Anterior cingulate cortex (tissue), 58 donors: ENCODE results near the gene HEPACAM.
A peak's percentile ranks its signal among the peaks of the same experiment; 100 is the strongest.

Experiments used
- DNase-seq, 58 donors: peaks; one replicate each; lab custom pipeline; 2025; lab: John Stamatoyannopoulos, UW

Gene HEPACAM

DNA sequence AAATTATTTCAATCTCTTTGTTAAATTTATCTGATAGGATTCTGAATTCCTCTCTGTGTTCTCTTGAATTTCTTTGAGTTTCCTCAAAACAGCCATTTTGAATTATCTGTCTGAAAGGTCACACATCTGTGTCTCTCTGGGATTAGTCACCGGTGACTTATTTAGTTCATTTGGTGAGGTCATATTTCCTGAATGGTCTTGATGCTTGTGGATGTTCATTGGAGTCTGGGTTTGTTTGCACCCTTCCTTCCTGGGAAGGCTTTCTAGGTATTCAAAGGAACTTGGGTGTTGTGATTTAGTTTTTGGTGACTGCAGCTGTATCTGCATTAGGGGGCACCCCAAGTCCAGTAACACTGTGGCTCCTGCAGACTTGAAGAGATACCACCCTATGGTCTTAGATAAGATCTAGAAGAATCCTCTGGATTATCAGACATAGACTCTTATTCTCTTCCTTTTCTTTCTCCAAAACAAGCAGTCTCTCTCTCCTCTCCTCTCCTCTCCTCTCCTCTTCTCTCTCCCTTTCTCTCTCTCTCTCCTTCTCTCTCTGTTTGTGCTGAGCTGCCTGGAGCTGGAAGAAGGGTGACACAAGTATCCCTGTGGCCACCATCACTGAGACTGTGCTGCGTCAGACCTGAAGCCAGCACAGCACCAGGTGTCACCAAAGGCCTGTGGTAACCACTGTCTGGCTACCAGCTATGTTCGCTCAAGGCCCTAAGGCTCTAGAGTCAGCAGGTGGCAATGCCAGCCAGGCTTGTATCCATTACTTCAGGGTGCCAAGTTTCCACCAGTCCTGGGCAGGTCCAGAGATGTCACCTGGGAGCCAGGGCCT is 20.1 kb downstream of the HEPACAM start:
- DNase-seq = no peak

DNA sequence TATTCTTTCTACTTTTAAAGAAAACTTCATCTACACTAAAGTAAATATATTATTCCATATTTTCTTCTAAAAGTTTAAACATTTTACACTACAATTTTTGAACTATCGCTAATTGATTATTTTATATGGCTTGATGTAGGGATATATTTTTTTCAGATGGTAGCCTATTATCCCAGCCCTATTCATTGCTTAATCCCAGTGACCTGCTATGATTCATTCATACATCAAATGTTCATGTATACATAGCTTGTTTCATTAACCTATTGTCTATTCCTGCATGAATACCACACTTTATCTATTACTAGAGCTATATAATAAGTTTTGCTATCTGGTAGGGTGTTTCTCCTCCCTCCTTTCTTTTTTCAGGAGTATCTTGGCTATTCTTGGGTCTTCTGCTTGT is 33.2 kb downstream of the HEPACAM start:
- DNase-seq = no peak

DNA sequence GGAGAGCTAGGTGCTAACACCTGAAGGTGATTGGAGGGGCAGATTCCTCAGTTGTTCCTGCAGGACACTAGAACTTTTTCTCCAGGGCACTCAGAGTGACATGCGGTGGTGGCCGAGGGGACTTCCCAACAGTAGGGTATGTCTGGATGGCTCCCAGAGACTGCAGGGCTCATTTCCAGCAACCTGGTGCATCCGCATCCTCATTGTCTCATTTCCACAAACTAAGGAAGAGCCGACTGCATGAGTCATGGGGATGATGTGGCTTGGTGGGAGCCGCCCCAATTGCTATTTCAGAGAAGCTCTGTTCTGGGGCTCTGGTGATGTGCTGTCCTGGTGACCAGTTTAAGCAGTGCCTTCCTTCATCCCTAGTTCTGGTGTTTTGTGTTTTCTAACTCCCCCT is 35.4 kb downstream of the HEPACAM start:
- peak in 1 of 58 donors; percentile 57 for DNase-seq

DNA sequence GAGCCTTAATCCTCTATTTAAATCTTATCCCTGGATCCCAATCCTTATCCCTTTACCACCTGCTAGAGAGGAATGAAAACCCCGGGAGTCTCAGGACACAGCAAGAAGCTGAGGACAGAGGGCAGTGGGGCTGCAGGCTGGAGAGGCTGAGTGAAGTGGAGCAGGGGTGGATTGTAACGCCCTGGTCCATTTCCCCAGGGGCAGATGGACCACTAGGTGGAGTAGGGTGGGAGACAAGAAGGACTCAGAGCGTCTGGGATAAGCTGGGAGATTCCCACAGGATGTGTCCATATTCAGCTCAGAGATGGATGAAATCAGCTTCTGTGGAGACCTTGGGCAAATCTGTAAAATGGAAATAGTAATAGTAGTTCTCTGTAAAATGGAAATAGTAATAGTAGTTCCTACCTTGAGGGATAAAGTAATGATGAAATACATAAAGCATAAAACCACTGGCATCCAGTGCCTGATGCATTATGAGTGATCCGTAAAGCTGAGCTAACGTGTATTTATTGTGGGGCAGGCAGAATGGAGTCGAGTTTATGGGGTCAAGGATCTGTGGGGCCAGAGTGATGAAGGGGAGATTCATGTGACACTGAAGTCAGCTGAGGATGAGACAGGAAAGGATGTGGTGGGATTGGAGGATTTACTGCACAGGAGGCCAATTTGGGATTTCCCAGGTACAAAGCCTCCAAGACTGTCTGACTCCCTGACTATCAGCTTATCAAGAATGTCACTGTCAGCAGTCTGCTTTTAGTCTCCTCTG is 36.3 kb downstream of the HEPACAM start:
- DNase-seq = no peak

DNA sequence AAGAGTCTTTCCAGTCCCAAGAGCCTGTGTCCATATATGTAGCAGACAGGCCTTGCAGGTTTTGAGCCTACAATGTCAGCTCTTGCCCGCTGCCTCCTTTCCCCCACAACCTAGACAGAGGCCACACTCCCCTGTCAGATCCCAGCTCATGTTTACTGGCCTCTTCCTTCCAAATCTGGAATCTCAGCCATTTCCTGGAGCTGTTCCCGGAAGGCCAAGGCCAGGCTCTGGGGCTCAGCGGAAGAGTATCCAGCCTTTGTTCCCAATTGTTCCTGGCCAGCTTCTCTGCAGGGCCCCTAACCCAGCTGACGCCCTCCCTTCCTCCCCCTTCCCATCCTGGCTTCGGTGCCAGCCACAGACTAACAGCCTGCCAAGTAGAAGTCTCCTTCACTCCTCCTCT is 37.1 kb downstream of the HEPACAM start:
- peak in 42 of 58 donors; percentile 26 to 81 (median 52) for DNase-seq

DNA sequence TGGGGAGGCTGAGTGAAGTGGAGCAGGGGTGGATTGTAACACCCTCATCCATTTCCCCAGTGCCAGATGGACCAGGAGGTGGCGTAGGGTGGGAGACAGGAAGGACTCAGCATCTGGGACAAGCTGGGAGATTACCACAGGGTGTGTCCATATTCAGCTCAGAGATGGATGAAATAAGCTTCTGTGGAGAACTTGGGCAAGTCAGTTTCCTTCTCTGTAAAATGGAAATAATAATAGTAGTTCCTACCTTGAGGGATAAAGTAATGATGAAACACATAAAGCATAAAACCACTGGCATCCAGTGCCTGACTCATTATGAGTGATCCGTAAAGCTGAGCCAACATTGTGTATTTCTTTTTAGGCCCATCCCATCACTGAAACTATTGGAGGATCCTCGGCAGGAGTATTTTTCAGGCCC is 37.6 kb downstream of the HEPACAM start:
- no peak for DNase-seq

DNA sequence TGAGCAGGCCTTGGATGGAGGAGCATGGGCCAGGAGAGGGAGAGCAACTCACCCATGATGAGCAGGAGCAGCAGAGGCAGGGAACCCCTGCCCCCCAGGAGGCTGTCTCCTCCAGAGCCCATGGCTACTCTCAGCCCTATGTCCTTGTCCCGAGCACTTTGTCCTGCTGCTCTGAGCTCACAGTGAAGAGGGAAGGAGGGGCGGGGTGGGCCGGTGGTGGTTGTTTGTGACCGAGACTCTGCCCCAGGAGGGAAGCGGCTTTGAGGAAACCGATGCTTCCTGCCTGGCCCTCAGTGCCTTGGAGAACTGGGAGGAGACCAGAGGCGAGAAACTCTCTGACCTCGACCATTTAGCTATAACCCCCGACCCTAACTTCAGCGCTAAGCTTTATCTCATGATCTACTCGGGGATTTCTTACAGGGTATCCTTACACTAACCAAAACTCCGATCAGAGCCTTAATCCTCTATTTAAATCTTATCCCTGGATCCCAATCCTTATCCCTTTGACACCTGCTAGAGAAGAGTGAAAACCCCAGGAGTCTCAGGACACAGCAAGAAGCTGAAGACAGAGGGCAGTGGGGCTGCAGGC is 38.1 kb downstream of the HEPACAM start, which contains the start of gene ROBO4:
Gene ROBO4, minus strand, starts transcription at position 192 of the 589 bp plus-strand sequence. Its CDS starts 70 bp downstream, at position 122.
- no peak for DNase-seq

DNA sequence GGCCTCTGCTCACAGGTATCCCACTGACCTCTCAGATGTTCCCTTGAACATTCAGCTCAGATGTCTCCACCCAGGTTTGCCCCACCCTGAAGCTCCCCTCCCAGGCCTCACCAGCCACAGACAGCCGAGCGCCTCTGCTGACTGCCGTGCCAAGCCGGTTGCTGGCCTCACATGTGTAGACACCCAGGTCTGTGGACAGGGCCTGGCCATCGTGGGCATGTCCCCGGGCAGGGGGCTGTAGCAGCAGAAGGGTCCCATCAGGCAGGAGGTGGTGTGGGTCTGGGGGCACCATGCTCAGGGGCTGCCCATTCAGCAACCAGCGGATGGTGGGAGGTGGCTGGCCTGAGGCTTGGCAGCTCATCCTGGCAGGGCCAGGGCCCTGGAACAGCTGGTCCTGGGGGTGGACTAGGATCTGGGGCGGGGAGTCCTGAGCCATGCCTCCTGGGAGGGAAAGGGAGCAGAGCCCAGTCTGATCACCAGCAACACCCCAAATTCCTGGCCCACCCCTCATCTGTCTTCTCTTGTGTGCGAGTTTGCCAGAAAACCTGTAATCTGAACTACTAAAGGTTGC is 38.9 kb downstream of the HEPACAM start:
- DNase-seq = no peak

DNA sequence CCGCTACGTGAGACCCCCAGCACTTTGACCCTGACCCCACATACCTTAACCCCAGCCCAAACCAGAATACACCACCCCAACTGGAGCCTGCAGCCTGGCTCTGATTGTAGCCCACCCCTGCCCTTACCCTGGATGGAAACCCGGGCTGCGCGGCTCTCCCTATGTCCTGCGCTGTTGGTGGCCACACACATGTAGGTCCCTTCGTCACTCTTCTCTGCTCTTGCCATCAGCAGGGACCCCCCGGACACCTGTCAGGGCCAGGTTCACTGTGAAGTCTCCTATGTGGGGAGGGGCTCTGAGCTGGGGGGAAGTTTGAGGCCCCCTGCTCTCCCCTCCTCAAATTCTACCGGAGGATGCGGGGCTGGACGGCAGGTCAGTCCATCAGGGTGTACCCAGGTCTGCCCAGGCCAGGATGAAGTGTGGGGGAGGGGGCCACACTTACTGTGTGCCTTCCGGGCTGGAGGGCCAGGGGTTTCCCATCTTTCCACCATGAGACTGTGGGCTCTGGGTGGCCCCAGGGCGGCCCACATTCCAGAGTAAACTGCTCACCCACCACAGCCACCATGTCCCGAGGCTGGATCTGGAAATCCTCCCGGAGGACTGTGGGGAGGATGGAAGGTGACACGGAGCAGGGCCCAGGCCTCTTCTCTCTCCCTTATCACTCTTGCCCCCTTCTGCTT is 39.6 kb downstream of the HEPACAM start:
- DNase-seq = no peak

DNA sequence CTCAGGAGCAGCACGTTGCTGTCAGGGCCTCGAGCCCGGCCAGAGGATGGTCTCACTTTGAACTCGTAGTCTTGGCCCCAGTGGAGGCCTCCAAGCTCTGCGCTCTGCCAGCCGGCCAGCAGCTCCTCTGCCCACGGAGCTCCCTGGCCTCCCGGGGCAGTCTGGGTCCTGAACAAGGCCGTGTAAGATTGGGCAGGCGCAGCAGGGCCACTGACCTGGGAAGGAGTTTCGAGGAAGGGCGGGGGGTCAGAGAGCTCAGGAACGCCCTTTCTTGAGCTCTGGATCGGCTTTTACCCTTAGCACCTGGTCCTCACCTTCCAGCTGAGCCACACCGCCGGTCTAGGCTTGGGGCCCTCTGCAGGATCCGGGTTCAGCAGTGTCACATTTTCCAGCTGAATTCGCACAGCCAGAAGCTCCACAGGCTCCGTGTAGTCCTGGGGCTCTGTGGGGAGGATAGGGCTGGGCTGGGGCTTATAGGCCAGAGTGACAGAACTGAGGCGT is 40.3 kb downstream of the HEPACAM start:
- DNase-seq = no peak

DNA sequence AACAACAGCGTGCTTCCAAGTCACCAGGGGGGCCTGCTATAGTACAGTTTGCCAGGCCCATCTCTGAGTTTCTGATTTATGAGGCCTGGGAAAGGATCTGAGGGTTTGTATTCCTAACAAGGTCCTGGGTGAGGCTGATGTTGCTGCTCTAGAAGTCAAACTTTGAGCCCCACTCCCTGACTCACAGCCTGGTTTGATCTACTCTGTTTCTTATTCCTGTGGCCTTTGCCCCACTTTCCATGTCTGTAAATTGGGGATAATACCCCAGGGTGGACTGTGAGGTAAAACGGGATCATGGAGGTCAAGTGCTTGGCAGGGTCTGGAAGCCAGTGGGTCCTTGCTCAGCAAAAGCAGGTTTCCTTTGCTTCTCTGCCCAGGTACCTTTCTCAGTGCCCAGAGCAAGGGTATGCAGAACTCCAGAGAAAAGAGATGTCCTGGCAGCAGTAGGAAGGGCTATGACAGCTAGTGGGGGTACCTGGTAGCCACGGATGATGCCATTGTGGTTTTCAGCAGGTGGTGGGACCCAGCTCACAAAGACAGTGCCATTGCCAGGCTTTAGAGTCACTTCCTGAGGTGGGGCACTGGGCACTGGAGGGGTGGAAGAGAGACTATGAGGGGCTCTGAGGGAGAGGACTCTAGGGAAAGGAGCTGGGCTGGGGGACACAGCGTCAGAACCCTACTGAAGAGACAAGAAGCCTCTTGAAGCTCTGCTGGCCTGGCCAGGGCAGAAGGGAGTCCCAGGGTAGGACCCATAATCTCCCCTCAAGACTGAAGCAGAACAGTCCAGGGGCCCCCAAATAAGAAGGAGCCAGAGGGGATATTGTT is 41.0 kb downstream of the HEPACAM start:
- DNase-seq = no peak

DNA sequence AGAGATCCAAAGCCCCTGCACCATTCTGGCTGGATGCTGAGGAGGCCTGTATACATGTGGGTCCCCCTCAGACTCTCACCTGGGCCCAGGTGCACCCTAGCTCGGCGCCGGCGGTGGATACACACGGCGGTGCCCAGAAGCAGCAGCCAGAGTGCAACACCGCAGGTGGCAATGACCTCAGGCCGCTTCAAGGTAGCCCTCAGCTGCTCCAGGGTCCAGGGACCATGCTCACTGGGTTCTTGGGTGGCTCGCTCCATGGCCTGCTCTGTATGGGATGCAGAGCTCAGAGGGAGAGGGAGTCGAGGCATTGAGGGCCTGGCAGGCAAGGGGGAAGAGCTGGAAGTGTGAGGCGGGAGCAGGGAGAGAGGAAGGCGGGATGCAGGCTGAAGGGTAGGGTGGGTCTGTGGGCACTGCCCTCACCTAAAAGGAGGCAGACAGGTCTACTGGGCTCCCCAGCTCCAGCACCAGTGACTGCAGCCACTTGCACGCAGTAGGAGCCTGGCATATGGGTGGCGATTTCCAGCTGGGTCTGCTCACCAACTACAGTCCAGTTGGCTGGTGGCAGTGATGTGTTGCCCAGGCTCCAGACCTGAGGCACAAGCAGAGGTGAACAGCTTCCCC is 42.0 kb downstream of the HEPACAM start:
- no peak for DNase-seq

DNA sequence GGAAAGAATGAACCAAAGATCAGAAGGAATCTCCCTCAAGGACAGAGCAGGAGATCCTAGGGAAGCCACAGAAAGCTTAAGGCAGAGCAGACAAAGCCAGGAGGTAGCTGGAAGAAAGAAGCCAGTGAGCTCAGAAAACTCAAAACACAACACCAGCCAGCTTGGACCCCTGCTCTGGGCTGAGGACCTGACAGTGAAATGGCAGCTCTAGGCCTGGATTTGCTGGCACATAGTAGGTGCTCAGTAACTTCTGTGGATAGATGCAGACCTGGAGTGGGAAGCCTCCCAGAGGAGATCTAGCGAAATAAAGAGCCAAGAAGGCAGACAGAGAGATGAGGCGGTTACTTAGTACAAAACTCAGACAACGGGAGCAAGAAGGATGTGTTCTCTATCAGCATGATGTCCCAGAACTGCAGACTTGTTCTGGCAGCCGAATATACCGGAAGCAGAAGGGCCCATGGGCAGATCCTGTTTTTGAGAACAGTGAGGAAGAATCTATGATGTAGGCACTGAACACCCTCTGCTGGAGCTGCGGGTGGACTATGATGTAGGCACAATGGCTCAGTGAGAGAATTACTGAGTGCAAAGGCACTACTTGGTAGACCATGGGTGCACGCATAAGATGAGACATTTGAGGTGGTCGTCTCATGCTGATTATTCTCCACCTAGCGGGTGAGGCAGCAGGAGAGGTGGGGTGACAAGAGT is 42.9 kb downstream of the HEPACAM start:
- no peak for DNase-seq

DNA sequence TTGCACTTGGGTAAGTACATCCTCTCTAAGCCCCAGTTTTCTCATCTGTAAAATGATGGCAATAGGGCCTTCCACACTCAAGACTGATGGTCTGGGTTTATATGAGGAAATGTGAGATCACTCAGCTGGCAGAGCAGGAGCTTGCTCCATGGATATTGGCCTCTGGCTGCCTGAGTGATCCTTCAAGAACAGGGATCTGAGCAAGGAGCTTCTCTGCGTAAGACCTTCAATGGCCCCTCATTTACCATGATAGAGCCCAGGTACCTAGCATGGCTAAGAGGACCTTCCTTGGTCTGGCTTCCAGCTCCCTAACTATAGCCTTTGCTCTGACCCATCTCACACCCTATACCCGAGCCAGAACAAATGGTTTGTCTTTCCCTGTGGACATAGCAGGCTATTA is 43.7 kb downstream of the HEPACAM start:
- no peak for DNase-seq

DNA sequence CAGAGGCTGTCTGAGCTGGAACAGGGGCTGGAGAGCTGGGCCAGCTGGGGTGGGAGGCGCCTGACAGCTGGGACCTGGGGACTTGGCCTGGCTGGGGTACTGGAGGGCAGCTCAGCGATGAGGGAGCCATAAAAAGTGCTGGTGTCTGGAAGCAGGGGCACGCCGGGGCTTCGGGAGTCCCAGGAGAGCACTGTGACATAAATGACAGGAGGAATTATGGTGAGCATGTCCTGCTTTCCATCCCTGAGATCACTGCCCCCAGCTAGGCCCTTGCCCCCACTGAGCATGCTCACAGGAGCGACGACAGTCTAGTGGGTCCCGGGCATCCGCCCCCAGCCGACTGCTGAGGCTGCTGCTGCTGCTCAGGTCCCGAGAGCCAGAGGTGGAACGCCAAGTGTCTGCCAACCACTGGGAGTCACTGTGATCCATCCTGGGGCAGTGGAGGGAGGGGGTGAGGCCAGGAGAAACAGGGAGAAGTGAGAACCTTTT is 44.4 kb downstream of the HEPACAM start:
- no peak for DNase-seq

DNA sequence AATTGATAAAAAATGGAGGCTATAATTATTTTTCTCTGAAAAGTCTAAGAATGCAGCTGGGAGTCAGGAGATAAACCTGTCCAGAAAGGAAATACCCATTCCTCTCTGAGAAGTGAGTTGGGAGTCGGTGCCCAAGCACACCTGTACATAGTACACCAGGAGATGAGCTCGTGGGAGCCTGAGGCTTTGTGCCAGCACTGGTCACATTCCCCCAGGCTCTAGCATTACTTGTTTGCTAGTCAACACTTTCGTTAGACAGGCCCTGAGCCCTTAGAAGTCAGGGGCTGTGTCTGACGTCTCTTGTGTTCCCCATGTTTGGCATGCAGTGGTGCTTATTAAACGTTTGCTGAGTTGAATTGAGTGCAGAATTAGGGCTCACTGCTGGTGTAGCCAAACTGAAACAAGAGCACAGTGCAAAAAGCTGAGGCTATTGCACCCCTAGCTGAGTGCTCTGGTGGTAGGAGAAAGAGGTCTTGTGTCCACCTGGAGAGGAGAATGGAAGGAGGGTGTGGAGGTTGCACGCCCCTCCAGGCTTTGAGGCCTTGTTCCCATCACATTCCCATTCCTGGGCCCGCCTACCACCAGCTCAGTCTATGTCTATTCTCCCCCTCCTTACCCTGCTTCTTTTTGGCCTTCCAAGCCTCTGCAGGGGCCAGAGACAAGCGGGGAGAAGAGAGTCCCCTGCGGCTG is 45.0 kb downstream of the HEPACAM start:
- no peak for DNase-seq

DNA sequence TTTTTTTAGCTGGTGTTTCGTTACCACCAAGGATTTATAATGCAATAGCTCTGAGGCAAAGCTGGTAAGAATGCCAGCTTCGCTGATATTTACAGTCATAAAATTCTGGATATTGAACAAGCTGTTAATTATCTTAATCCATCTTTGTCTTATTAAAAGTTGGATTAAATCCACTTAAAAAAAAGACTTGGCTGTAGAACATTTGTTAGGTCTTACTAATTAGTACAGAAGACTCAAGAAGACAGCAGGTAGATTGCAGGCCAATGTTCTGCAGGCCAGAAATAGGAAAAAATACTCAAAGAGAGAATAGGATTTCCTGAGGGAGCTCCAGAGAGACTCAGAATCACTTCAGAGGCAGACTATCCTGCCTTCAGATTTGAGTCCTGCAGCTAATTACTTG is 45.7 kb downstream of the HEPACAM start:
- no peak for DNase-seq
